Measurements from ENCODE around the gene SPOCK1. TPM values are rescaled to one million over a fixed set of nuclear protein-coding genes. Genes with fewer than 3 reads are reported as not detected.
"Not testable (repeated sequence)": the region's sequence is repeated elsewhere in the genome, so short reads cannot be mapped to it uniquely, and the experiment has no call there.

SPOCK1 gene
- total RNA-seq (not detected), polyA plus RNA-seq (not detected)

DNA sequence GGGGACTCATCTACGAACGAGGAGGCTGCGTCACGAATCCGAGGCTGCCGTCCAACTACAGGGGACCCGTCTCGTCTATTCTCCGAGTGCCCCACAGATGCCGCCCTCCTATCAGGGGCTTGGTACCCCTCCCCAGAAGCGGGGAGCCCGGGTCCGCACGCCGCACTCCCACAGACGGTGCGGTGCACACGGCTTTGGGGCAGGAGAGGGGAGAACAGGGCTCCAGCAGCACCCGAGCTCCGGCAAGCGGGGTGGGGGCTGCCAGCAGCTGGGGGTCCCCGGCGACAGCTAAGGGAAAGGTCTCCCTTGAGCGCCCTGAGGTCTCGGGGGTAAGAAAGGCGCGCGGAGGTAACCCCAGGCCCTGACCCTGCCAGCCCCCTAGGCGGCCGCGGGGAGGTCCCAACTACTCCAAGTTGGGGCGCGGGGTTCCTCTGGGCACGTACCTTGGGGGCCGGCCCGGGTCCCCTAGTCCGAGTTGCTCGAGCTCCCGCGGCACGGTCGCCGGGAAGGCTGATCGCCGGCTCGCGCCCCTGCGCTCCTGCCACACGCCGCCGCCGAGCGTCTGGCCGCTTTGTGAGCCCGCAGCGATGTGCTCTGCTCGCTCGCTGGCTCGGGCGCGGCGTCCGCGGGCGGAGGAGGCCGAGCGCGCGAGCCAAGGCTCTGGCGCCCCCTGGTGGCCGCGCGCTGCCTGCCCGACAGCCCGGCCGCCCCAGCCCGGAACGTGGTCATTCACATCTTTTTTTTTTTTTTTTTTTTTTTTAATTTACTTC is at the start of gene SPOCK1:
Gene SPOCK1, minus strand, starts transcription at position 591 of the 770 bp plus-strand sequence.
- Histone ChIP-seq H3K27ac (ENCODE audit: low read depth, low read length) (no peak within 1 kb of the TSS), H3K9me3 (ENCODE audit: control insufficient read depth in 1 of 2, low read length in 2 of 2) (no peaks in the 10 kb centered on the region), H3K27me3 (ENCODE audit: insufficient read depth, low read length) (no peaks in the 10 kb centered on the region), H3K4me3 (ENCODE audit: low read length in 2 of 2) (no peak within 1 kb of the TSS), H3K4me1 (ENCODE audit: insufficient read depth, low read length) (no peaks in the 10 kb centered on the region), H3K36me3 (ENCODE audit: insufficient read depth, low read length) (no peaks in the 10 kb centered on the region)
- Mint-ChIP-seq H3K27ac (no peak within 1 kb of the TSS), H3K4me1 (no peaks in the 10 kb centered on the region), H3K9me3 (no peaks in the 10 kb centered on the region), H3K27me3 (peaks cover 14 to 16% of the 10 kb centered on the region in 2 donors), H3K36me3 (no peaks in the 10 kb centered on the region), H3K4me3 (no peak within 1 kb of the TSS)
- intact Hi-C loops (cut with micrococcal nuclease) = loop anchor here (2.0 to 10.0 kb wide), 2 partner anchors 178 to 1614 kb away; no protein-coding TSS in a partner anchor
- DNase-seq = peak in 4 of 5 donors; percentile 17 to 35 (median 33)
- ChIA-PET CTCF (ENCODE audit: partially characterized antibody) (no interaction called here), POLR2A (ENCODE audit: partially characterized antibody) (no interaction called here)

DNA sequence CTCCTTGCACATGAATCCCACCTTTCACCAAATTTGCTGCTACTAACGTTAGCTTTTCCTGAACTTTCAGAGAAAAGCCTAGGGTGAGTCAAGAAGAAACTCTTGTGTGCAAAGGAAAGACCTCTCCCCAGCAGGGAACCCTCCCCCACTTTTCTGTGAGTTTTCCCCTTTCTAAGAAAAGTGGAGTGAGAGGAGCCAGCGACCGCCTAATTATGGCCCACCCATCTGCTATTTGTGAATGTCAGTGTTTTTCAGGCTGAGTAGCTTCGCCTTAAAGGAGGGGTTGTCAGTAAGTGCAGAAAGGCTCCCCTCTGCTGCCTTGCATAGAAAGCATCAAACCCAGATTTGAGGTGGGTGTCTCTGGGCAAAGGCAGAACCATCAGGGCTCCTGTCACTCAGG is 46.8 kb upstream of the SPOCK1 start:
- Mint-ChIP-seq H3K4me1 (no peaks in the 10 kb centered on the region), H3K27me3 (peaks cover 21 to 26% of the 10 kb centered on the region in 2 donors), H3K27ac (no peak overlapping the region), H3K4me3 (no peak overlapping the region), H3K36me3 (no peaks in the 10 kb centered on the region), H3K9me3 (peaks cover 5 to 31% (median 20%) of the 10 kb centered on the region in 8 donors)
- intact Hi-C loops (cut with micrococcal nuclease) = no loop called here
- no peak overlapping the region for H3K4me3 ChIP-seq (ENCODE audit: low read length in 2 of 2)
- ChIA-PET CTCF (ENCODE audit: partially characterized antibody) (no interaction called here), POLR2A (ENCODE audit: partially characterized antibody) (no interaction called here)
- no peak overlapping the region for H3K27ac ChIP-seq (ENCODE audit: low read depth, low read length)
- H3K9me3 ChIP-seq (ENCODE audit: control insufficient read depth in 1 of 2, low read length in 2 of 2) = no peaks in the 10 kb centered on the region
- H3K36me3 ChIP-seq (ENCODE audit: insufficient read depth, low read length) = no peaks in the 10 kb centered on the region
- H3K4me1 ChIP-seq (ENCODE audit: insufficient read depth, low read length) = no peaks in the 10 kb centered on the region
- no peaks in the 10 kb centered on the region for H3K27me3 ChIP-seq (ENCODE audit: insufficient read depth, low read length)
- no peak for DNase-seq

DNA sequence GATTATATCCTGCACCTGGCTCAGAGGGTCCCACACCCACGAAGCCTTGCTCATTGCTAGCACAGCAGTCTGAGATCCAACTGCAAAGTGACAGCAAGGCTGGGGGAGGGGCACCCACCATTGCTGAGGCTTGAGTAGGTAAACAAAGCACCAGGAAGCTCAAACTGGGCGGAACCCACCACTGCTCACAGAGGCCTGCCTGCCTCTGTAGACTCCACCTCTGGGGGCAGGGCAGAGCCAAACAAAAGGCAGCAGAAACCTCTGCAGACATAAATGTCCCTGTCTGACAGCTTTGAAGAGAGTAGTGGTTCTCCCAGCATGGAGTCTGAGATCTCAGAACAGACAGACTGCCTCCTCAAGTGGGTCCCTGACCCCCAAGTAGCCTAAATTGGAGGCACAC is 36.3 kb upstream of the SPOCK1 start:
- H3K4me3 Mint-ChIP-seq; H3K4me1 ChIP-seq (ENCODE audit: insufficient read depth, low read length); H3K36me3 Mint-ChIP-seq; H3K27ac Mint-ChIP-seq; H3K9me3 ChIP-seq (ENCODE audit: control insufficient read depth in 1 of 2, low read length in 2 of 2); H3K27me3 ChIP-seq (ENCODE audit: insufficient read depth, low read length); H3K4me3 ChIP-seq (ENCODE audit: low read length in 2 of 2); H3K27me3 Mint-ChIP-seq; H3K4me1 Mint-ChIP-seq; POLR2A ChIA-PET (ENCODE audit: partially characterized antibody); H3K36me3 ChIP-seq (ENCODE audit: insufficient read depth, low read length); CTCF ChIA-PET (ENCODE audit: partially characterized antibody); DNase-seq; intact Hi-C loops (cut with micrococcal nuclease); H3K27ac ChIP-seq (ENCODE audit: low read depth, low read length): not testable (repeated sequence)
- H3K9me3 Mint-ChIP-seq = peaks cover 0 to 16% (median 6%) of the 10 kb centered on the region in 8 donors

DNA sequence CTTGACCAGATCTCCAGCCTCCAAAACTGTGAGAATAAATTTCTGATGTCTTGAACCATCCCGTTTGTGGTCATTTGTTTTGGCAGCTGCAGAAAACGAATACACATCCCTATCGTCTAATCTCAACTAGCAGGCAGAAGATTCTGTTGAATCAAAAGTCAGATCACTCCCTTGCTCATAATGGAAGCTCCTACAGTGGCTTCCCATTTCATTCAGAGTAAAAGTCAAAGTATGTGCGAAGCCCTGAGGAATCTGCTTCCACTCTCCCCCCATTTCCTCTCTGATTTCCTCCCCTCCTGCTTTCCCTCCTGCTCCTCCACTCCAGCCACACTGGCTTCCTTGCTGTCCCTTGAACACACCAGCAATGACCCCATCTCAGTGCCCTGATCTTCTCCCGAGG is 34.8 kb upstream of the SPOCK1 start:
- H3K36me3 ChIP-seq (ENCODE audit: insufficient read depth, low read length) = no peaks in the 10 kb centered on the region
- Mint-ChIP-seq H3K4me1 (no peaks in the 10 kb centered on the region), H3K27ac (no peak overlapping the region), H3K9me3 (peaks cover 0 to 16% (median 5%) of the 10 kb centered on the region in 8 donors), H3K36me3 (no peaks in the 10 kb centered on the region), H3K4me3 (no peak overlapping the region), H3K27me3 (peaks cover 6 to 9% of the 10 kb centered on the region in 2 donors)
- intact Hi-C loops (cut with micrococcal nuclease) = no loop called here
- ChIA-PET POLR2A (ENCODE audit: partially characterized antibody) (no interaction called here), CTCF (ENCODE audit: partially characterized antibody) (no interaction called here)
- H3K4me3 ChIP-seq (ENCODE audit: low read length in 2 of 2) = no peak overlapping the region
- DNase-seq = no peak
- H3K27me3 ChIP-seq (ENCODE audit: insufficient read depth, low read length) = no peaks in the 10 kb centered on the region
- no peaks in the 10 kb centered on the region for H3K9me3 ChIP-seq (ENCODE audit: control insufficient read depth in 1 of 2, low read length in 2 of 2)
- no peak overlapping the region for H3K27ac ChIP-seq (ENCODE audit: low read depth, low read length)
- no peaks in the 10 kb centered on the region for H3K4me1 ChIP-seq (ENCODE audit: insufficient read depth, low read length)

DNA sequence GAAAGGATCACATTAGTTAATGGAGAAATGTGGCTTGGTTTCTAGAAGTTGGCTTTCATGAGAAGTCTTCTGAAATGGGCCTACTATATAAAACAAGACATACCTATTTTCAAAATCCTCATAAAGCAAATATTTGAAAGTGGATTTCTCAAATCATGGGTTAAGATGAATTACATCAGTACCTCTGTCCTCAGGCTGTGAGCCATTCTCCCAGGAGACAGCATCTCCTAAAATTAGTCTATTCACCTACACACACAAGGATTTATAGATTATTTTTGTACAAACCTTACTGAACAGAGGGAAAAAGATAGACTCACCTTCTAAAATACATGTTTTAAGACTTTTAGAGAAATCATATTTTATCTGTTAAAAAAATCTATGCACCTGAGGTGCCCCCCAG is 32.1 kb upstream of the SPOCK1 start:
- H3K36me3 ChIP-seq (ENCODE audit: insufficient read depth, low read length) = no peaks in the 10 kb centered on the region
- no peaks in the 10 kb centered on the region for H3K4me1 ChIP-seq (ENCODE audit: insufficient read depth, low read length)
- H3K27ac ChIP-seq (ENCODE audit: low read depth, low read length) = no peak overlapping the region
- Mint-ChIP-seq H3K27ac (no peak overlapping the region), H3K36me3 (no peaks in the 10 kb centered on the region), H3K9me3 (peaks cover 0 to 14% (median 4%) of the 10 kb centered on the region in 8 donors), H3K27me3 (peaks cover 8 to 11% of the 10 kb centered on the region in 2 donors), H3K4me1 (no peaks in the 10 kb centered on the region), H3K4me3 (no peak overlapping the region)
- H3K27me3 ChIP-seq (ENCODE audit: insufficient read depth, low read length) = no peaks in the 10 kb centered on the region
- no peaks in the 10 kb centered on the region for H3K9me3 ChIP-seq (ENCODE audit: control insufficient read depth in 1 of 2, low read length in 2 of 2)
- no peak overlapping the region for H3K4me3 ChIP-seq (ENCODE audit: low read length in 2 of 2)
- intact Hi-C loops (cut with micrococcal nuclease) = no loop called here
- ChIA-PET POLR2A (ENCODE audit: partially characterized antibody) (no interaction called here), CTCF (ENCODE audit: partially characterized antibody) (no interaction called here)
- DNase-seq = no peak

DNA sequence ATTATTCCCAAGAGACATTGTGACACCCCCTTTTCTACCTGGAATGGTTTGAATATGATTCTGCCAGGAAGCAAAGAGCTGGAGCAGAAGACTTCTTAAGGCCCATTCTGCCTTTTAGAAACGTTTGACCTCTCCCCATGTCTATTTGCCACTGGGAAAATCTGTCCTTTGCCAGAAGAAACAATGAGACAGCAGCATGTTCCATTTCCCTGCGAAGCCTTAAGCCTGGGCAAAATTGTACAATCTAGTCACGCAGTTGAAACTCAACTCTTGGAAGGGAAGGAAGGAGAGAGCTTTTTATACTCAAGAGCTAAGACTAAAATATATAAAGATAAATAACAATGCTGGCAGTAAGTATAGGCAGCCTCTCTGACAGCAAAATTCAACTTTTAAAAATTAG is 22.1 kb upstream of the SPOCK1 start:
- Mint-ChIP-seq H3K36me3 (no peaks in the 10 kb centered on the region), H3K27ac (no peak overlapping the region), H3K4me3 (no peak overlapping the region), H3K27me3 (peaks cover 11 to 17% of the 10 kb centered on the region in 2 donors), H3K4me1 (no peaks in the 10 kb centered on the region), H3K9me3 (peaks cover 0 to 12% (median under 1%) of the 10 kb centered on the region in 8 donors)
- Histone ChIP-seq H3K27ac (ENCODE audit: low read depth, low read length) (no peak overlapping the region), H3K9me3 (ENCODE audit: control insufficient read depth in 1 of 2, low read length in 2 of 2) (no peaks in the 10 kb centered on the region), H3K36me3 (ENCODE audit: insufficient read depth, low read length) (no peaks in the 10 kb centered on the region), H3K4me1 (ENCODE audit: insufficient read depth, low read length) (no peaks in the 10 kb centered on the region), H3K4me3 (ENCODE audit: low read length in 2 of 2) (no peak overlapping the region), H3K27me3 (ENCODE audit: insufficient read depth, low read length) (no peaks in the 10 kb centered on the region)
- intact Hi-C loops (cut with micrococcal nuclease) = no loop called here
- CTCF ChIA-PET (ENCODE audit: partially characterized antibody) = no interaction called here
- POLR2A ChIA-PET (ENCODE audit: partially characterized antibody) = no interaction called here
- DNase-seq = no peak

DNA sequence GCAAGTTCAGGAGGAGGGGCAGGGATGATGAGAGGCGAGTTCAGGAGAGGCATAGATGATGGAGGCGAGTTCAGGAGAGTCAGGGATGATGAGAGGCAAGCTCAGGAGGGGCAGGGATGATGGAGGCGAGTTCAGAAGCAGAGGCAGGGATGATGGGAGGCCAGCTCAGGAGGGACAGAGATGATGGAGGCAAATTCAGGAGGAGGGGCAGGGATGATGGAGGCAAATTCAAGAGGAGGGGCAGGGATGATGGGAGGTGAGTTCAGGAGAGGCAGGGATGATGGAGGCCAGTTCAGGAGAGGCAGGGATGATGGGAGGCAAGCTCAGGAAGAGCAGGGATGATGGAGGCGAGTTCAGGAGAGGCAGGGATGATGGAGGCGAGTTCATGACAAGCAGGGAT is 17.8 kb upstream of the SPOCK1 start:
- POLR2A ChIA-PET (ENCODE audit: partially characterized antibody) = no interaction called here
- Mint-ChIP-seq H3K9me3 (peaks cover 0 to 17% (median 7%) of the 10 kb centered on the region in 8 donors), H3K27ac (no peak overlapping the region), H3K4me3 (no peak overlapping the region), H3K36me3 (no peaks in the 10 kb centered on the region), H3K4me1 (no peaks in the 10 kb centered on the region), H3K27me3 (peaks cover 13 to 17% of the 10 kb centered on the region in 2 donors)
- Histone ChIP-seq H3K27ac (ENCODE audit: low read depth, low read length) (no peak overlapping the region), H3K36me3 (ENCODE audit: insufficient read depth, low read length) (no peaks in the 10 kb centered on the region), H3K4me1 (ENCODE audit: insufficient read depth, low read length) (no peaks in the 10 kb centered on the region), H3K4me3 (ENCODE audit: low read length in 2 of 2) (no peak overlapping the region), H3K27me3 (ENCODE audit: insufficient read depth, low read length) (no peaks in the 10 kb centered on the region), H3K9me3 (ENCODE audit: control insufficient read depth in 1 of 2, low read length in 2 of 2) (no peaks in the 10 kb centered on the region)
- intact Hi-C loops (cut with micrococcal nuclease) = no loop called here
- DNase-seq = no peak
- CTCF ChIA-PET (ENCODE audit: partially characterized antibody) = no interaction called here
